AG08396 (cell line): ENCODE data around the gene PHACTR3.
A peak's percentile ranks its signal among the peaks of the same experiment; 100 is the strongest.
"Not testable (repeated sequence)": the region's sequence is repeated elsewhere in the genome, so short reads cannot be mapped to it uniquely, and the experiment has no call there.

Source experiments
- DNase-seq: peaks from one replicate; pipeline ENCODE4 v3.0.0; 2012; ENCODE audit warnings: low spot score, mixed read lengths

Gene PHACTR3

GRCh38 chr20:59589086-59589684 lies 15.2 kb upstream of the PHACTR3 start:
- DNase-seq = no peak

GRCh38 chr20:59591061-59591460 lies 13.3 kb upstream of the PHACTR3 start:
- DNase-seq = no peak

DNA sequence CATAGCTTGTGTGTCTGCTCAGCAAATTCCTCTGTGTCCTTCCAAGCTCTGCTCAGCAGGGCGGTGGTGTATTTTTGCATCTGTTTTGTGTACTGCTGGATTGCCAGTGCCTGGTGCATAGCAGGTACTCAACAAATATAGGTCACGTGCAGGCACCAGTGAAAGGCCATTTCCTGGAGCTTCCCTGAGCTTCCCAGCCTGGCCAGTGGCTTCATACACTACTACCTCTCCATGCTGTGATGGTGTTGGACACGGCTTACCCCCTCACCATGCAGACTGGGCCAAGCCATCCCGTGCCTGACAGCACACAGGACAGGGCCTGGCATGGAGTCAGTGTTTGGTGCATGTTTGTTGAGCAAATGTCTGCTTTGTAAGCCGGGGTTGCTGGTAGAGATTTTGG lies 7.7 kb upstream of the PHACTR3 start:
- DNase-seq = no peak

DNA sequence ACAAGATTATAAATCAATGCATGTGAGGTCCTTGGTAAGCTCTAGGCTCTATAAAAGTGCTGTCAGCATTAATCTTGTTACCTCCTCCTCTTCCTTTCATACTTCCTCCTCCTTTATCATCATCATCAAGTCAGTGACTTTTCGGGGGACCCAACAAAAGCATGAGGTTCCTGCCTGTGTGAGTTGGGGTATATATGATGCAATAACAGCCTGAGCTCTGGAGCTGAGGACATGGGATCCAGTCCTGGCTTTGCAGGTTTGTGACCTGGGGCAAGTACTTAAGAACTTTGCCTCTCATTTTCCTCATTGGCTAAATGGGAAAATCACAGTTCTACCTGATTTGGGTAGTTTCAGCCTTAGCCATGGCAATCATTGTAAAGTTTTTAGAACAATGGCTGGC lies 7.1 kb upstream of the PHACTR3 start:
- DNase-seq = no peak

GRCh38 chr20:59598625-59599310 lies 5.6 kb upstream of the PHACTR3 start:
- DNase-seq = peak; percentile 57

- DNase-seq = no peak
Observed at GRCh38 chr20:59599941-59600340, 4.4 kb upstream of the PHACTR3 start.

DNA sequence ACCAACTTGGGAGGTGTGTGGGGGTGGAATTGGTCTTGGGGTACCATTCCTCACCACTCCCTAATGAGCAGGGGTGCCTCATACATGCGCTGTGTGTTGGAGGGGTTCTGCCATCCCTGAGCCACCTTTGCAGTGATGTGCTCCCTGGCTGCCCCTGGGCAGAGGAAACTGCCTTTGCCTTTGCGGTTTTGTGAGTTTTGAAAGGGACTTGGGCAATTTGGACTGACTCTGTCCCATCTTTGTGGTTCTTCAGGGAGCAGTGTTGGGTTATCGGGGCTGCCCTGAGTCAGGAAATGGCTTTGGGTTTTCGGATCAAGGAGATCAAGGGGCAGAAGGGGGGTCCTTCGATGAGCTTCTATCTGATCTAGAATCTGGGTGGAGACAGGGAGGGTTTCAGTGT lies 3.9 kb upstream of the PHACTR3 start:
- no peak for DNase-seq

GRCh38 chr20:59602546-59603080 lies 1.7 kb upstream of the PHACTR3 start:
- no peak for DNase-seq

DNA sequence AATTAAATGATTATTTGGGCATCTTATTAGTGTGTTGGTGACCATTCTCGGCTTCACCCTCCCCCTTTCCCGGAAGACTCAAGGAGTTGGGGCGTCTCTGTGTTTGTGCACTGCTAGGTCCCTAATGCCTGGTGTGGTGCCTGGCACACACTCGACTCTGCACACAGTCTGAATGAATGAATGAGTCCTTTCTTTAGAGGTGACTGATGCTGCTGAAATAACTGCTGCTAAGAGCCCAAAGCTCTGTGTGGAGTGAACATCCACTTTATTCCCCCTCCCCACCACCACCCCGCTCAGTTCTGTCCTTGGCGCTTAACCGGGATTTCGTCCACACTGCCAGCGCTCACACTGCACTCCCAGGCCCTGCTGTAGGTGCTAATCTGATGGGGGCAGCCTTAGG lies 1.2 kb upstream of the PHACTR3 start:
- no peak for DNase-seq

GRCh38 chr20:59604741-59605600 lies 631 bp downstream of the PHACTR3 start:
- DNase-seq = peak; percentile 28

DNA sequence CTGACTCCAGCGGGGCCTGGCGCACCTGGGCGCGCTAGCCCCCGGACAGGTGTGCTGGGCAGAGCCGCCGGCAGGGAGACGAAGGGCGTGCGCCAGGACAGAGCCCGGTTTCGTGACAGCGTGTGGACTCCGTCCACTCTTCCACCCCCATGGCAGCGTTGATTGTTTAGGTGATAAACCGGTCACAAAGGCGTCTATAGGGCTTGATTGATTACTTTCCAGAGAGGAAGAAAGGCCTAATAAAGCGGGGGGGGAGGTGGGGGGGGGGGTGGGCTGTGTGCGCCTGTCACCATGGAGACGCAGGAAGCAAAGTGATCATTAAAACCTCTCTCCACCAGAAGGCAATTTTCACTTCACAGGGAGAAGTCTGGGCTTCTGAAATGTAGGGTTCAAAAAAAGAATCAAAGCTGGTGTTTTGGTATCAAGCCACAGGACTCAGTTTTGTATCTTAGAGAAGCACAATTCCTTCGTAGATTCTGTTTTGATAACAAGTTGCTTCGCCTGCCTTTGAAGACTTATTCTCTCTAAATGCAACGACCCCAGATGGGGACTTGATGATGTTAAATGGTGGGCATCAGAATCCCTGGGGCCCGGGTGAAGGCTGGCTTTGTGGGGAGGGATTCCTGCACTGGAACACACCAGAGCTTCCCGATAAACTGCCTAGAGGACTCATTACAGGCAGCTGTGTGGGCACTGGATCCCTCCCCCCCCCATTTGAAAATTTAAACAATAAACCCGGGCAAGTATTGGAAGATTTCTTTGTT lies 1.4 kb downstream of the PHACTR3 start:
- no peak for DNase-seq

DNA sequence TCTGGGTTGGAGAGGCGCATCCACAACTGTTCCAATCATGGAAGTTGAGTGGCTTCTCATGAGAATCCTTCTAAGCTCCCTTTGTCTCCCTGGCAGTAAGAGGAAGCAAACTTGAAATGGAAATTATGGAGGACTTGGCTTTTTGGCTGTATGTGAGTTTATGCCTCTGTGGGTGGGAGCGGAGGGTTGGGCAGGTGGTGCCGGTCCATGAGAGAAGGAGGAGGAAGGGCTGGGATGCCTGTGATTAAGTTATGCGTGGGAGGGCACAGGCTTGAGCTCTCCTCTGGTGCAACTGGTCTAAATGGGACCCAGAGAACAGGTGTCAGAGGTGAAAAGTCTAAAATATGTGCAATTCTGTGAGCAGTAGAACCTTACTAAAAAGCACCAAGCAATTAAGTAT lies 2.2 kb downstream of the PHACTR3 start:
- DNase-seq = no peak

GRCh38 chr20:59608396-59608795 lies 4.1 kb downstream of the PHACTR3 start:
- DNase-seq = no peak

DNA sequence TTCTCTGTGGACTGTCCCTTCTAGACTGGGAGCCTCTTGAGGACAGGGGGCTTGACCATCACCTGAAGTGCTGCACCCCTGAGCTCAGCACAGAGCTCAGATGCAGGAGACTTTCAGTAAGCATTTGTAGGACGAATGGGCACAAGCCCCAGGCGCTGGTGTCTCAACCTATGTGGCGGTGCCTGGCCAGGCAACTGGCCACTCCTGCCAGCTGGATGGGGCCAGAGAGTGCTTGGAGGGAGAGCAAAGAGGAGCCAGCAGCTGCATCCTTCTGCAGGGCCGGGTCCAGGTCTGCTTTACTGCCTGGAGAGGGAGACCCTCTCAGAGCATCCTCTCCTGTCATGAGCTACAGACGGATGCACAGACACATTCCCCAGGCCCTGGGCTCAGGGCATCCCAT lies 4.5 kb downstream of the PHACTR3 start:
- no peak for DNase-seq

DNA sequence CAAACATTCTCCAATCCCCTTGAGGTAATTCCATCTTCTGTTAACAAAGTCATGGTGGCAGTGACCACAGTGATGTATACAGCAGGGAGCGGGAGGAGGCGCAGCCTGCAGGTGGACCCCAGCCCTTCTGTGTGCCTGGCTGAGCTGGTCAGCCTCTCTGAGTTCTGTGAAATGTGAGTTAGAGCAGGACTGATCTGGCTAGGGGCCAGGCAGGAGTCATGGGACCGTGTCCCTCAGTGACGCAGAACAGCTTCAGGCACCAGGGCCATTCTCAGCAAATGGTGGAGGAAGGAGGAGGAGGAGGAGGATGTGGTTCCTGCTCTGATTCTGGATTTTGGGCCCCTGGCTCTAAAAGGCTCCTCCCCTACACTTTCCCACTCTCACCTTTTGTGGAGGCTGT lies 6.9 kb downstream of the PHACTR3 start:
- no peak for DNase-seq

DNA sequence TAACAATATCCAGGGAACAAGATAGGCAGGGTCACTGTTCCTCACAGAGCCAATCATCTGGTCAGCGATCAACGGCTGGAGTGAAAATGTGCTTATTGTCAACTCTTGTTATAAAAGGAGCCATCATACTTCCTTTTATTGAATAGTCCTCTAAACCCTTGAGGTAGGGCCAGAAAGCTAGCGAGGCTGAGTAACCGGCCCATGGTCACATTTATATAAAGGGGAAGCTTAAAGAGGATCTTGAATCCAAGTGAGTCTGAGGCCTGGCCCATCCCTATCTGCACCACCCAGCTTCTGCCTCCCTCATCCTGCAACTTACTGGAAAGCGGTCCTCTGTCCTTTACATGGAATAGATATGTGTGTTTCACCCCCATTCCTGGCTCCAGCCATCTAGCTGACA lies 9.5 kb downstream of the PHACTR3 start:
- DNase-seq = no peak

- no peak for DNase-seq
Observed at GRCh38 chr20:59614714-59615113, 10.4 kb downstream of the PHACTR3 start.

GRCh38 chr20:59616306-59616705 lies 12.0 kb downstream of the PHACTR3 start:
- no peak for DNase-seq

GRCh38 chr20:59617221-59617620 lies 12.9 kb downstream of the PHACTR3 start:
- no peak for DNase-seq

DNA sequence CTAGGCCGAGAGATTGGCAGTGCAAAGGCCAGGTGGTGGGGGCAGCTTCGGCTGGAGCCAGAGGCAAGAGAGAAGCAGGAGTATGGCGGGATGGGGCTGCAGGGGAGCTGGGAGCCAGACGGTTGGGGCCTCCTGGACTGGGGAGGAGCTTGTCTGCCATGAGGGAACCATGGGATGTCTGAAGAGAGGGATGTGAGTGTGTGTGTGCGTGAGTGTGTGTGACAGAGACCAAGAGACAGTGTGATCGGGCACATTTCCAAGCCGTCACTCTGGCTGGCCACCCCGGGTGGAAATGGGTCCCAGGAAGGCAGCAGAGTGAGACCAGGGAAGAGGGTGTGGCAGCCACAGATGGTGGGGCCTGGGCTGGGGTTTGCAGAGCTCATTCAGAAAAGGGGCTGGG lies 13.8 kb downstream of the PHACTR3 start:
- no peak for DNase-seq

DNA sequence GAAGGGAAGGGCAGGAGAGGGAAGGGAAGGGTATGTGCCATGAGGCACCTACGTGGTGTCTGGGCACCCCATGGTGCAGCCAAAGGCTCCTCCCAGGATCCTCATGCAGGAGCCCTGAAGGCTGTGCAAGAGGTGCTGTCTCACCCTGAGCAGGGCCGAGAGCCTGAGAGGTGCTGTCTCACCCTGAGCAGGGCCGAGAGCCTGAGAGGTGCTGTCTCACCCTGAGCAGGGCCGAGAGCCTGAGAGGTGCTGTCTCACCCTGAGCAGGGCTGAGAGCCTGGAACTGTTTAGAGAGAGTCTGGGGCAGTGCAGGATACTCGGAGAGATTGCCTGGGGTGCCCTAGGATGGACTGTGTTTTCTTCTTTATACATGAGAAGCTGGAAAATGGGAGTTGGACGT lies 14.2 kb downstream of the PHACTR3 start:
- DNase-seq = not testable (repeated sequence)

DNA sequence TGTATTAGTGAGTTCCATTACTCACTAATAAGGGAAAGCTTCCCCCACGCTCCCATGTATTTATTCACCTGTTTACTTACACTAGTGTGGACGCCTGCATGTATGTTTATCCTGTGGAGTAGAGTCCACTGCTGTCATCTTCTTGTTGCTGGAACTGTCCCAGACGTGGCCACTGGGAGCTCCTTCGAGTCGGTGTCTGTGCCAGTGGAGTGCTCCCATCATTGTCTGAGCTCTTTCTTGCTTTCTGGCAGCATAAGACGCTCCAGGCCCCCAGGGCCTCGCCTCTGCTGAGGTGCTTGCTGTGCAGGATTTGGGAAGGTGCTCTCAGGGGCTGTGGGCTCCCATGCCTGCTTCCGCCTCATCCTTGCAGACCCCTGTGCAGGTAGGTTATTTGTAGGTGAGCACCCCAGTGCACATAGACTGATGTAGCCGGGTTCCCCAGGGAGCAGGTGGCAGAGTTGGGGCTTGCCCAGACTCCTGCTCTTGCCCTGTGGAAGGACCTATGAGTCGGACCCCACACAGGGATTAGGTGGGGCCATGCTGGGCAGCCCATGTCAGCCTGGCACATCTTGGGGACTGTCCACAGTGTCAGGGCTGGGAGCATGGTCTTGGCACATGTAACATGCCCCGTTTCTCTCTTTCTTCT lies 16.6 kb downstream of the PHACTR3 start:
- DNase-seq = no peak
